ENCODE measurements around the gene IER5. TPM values are rescaled to one million over a fixed set of nuclear protein-coding genes. Genes with fewer than 3 reads are reported as not detected.

The IER5 gene
- total RNA-seq, 1 donor from 2014 or later, result 32.0 TPM

- ATAC-seq, result no peak
- Histone ChIP-seq H3K4me3 (no peak overlapping the region), H3K4me1 (peaks cover 24% of the 10 kb centered on the region), H3K36me3 (peaks cover 2% of the 10 kb centered on the region), H3K9me3 (no peaks in the 10 kb centered on the region), H3K27me3 (no peaks in the 10 kb centered on the region), H3K27ac (no peak overlapping the region)
- TF ChIP-seq CTCF (IDR thresholded peaks at IDR 0.05), result no peak
- no peak for DNase-seq
- intact Hi-C loops (cut with DNase I), result no loop called here
These were observed 27.0 kb upstream of the IER5 start for GRCh38 chr1:181061487-181061886.

- DNase-seq, result peak; percentile 77
- peak; percentile 91 for ATAC-seq
- H3K27ac ChIP-seq, result peak overlapping the region; percentile 70
- TF ChIP-seq CTCF (IDR thresholded peaks at IDR 0.05), result no peak
- H3K9me3 ChIP-seq, result no peaks in the 10 kb centered on the region
- H3K27me3 ChIP-seq, result no peaks in the 10 kb centered on the region
- no peak overlapping the region for H3K4me3 ChIP-seq
- intact Hi-C loops (cut with DNase I), result no loop called here
- H3K36me3 ChIP-seq, result no peaks in the 10 kb centered on the region
- peaks cover 24% of the 10 kb centered on the region for H3K4me1 ChIP-seq
These were observed 26.3 kb upstream of the IER5 start for GRCh38 chr1:181061891-181062835.

- ATAC-seq (peak; percentile 68), DNase-seq (no peak)
- H3K27me3 ChIP-seq, result no peaks in the 10 kb centered on the region
- no peak overlapping the region for H3K4me3 ChIP-seq
- intact Hi-C loops (cut with DNase I), result no loop called here
- peaks cover 24% of the 10 kb centered on the region for H3K4me1 ChIP-seq
- TF ChIP-seq CTCF (IDR thresholded peaks at IDR 0.05), result no peak
- no peaks in the 10 kb centered on the region for H3K9me3 ChIP-seq
- H3K36me3 ChIP-seq, result no peaks in the 10 kb centered on the region
- peak overlapping the region; percentile 70 for H3K27ac ChIP-seq
These were observed 25.6 kb upstream of the IER5 start for GRCh38 chr1:181062836-181063428.

GRCh38 chr1:181064011-181064623 is 24.4 kb upstream of the IER5 start:
- Histone ChIP-seq H3K4me1 (peaks cover 24% of the 10 kb centered on the region), H3K36me3 (no peaks in the 10 kb centered on the region), H3K4me3 (no peak overlapping the region), H3K9me3 (no peaks in the 10 kb centered on the region), H3K27ac (no peak overlapping the region), H3K27me3 (no peaks in the 10 kb centered on the region)
- intact Hi-C loops (cut with DNase I), result no loop called here
- no peak for TF ChIP-seq CTCF (IDR thresholded peaks at IDR 0.05)
- peak; percentile 46 for ATAC-seq
- no peak for DNase-seq

- ATAC-seq (no peak), DNase-seq (no peak)
- H3K36me3 ChIP-seq, result no peaks in the 10 kb centered on the region
- H3K27ac ChIP-seq, result no peak overlapping the region
- H3K4me3 ChIP-seq, result no peak overlapping the region
- TF ChIP-seq CTCF (IDR thresholded peaks at IDR 0.05), result no peak
- no peaks in the 10 kb centered on the region for H3K9me3 ChIP-seq
- peaks cover 24% of the 10 kb centered on the region for H3K4me1 ChIP-seq
- H3K27me3 ChIP-seq, result no peaks in the 10 kb centered on the region
- intact Hi-C loops (cut with DNase I), result no loop called here
These were observed 23.8 kb upstream of the IER5 start for GRCh38 chr1:181064702-181065101.
